IMR-90 (cell line): ENCODE results near the gene MYO9B. TPM values are rescaled to one million over a fixed set of nuclear protein-coding genes. Genes with fewer than 3 reads are reported as not detected.

Experiments
- ATAC-seq: fragments of 200-7000 bp; cut with Tn5 transposase; 2 replicates; pipeline ENCODE4 v1.9.1; 2020; ENCODE audit warnings: low read depth, mild to moderate bottlenecking, moderate library complexity
- BruUV-seq: library from RNA; stranded (reverse); fragments of 400-500 nt; replicated peaks from 2 replicates; lab custom pipeline; 2021; lab: Mats Ljungman, UMichigan
- CTCF ChIA-PET: fragments of 300-600 bp; formaldehyde crosslinking; extraction: SDS; loops from one replicate; lab custom pipeline; 2021; ENCODE audit warnings: antibody characterized with exemption; lab: Yijun Ruan, JAX
- POLR2A ChIA-PET: fragments of 300-600 bp; sonication (Branson Sonifier 250); formaldehyde crosslinking; loops from one replicate; lab custom pipeline; 2022; ENCODE audit warnings: antibody characterized with exemption; ENCODE audit not compliant: unreplicated experiment; lab: Charles Lee
- DNase-seq: peaks from one replicate; pipeline ENCODE4 v3.0.0; 2013
- H2AFZ ChIP-seq: replicated peaks from 2 replicates; pipeline ENCODE3; 2013; ENCODE audit warnings: low read length, mild to moderate bottlenecking; ENCODE audit not compliant: poor library complexity
- H2AK5ac ChIP-seq: 2 replicates; pipeline ENCODE4 v1.6.1; 2013; ENCODE audit warnings: low read depth, low read length, inconsistent platforms
- H2AK9ac ChIP-seq: replicated peaks from 2 replicates; pipeline ENCODE3; 2013; ENCODE audit warnings: mild to moderate bottlenecking, low read depth, low read length, moderate library complexity; ENCODE audit not compliant: poor library complexity
- H2BK120ac ChIP-seq: 2 replicates; pipeline ENCODE4 v1.6.1; 2013; ENCODE audit warnings: low read depth, low read length, inconsistent platforms
- H2BK15ac ChIP-seq: 3 replicates; pipeline ENCODE4 v1.6.1; 2013; ENCODE audit warnings: low read depth, low read length, inconsistent platforms
- H2BK20ac ChIP-seq: 2 replicates; pipeline ENCODE4 v1.6.1; 2013; ENCODE audit warnings: low read depth, mild to moderate bottlenecking, inconsistent platforms, low read length, moderate library complexity
- H2BK5ac ChIP-seq: 2 replicates; pipeline ENCODE4 v1.6.1; 2013; ENCODE audit warnings: mild to moderate bottlenecking, low read depth, low read length, inconsistent platforms; ENCODE audit not compliant: poor library complexity, severe bottlenecking
- H3K14ac ChIP-seq: replicated peaks from 2 replicates; pipeline ENCODE4 v1.6.1; 2013; ENCODE audit warnings: low read depth, low read length, inconsistent platforms
- H3K18ac ChIP-seq: 2 replicates; pipeline ENCODE4 v1.6.1; 2013; ENCODE audit warnings: low read depth, low read length, control low read depth
- H3K23ac ChIP-seq: 2 replicates; pipeline ENCODE4 v1.6.1; 2013; ENCODE audit warnings: low read depth, low read length, inconsistent platforms
- H3K27ac ChIP-seq: 2 replicates; pipeline ENCODE4 v1.5.1; 2013; ENCODE audit warnings: mild to moderate bottlenecking, control low read depth, low read length; ENCODE audit not compliant: insufficient read depth
- H3K27me3 ChIP-seq: 2 replicates; pipeline ENCODE4 v1.6.1; 2013; ENCODE audit warnings: low read length; ENCODE audit not compliant: control insufficient read depth, insufficient read depth
- H3K36me3 ChIP-seq: 2 replicates; pipeline ENCODE4 v1.6.1; 2013; ENCODE audit warnings: low read length, mixed read lengths; ENCODE audit not compliant: control insufficient read depth, insufficient read depth
- H3K4ac ChIP-seq: 2 replicates; pipeline ENCODE4 v1.6.1; 2013; ENCODE audit warnings: low read depth, low read length, inconsistent platforms
- H3K4me1 ChIP-seq: 2 replicates; pipeline ENCODE4 v1.6.1; 2013; ENCODE audit warnings: low read length, mixed read lengths; ENCODE audit not compliant: control insufficient read depth, insufficient read depth
- H3K4me2 ChIP-seq: 2 replicates; pipeline ENCODE4 v1.6.1; 2013; ENCODE audit warnings: low read depth, mild to moderate bottlenecking, control low read depth, low read length, moderate library complexity
- H3K4me3 ChIP-seq: 2 replicates; pipeline ENCODE4 v1.5.1; 2013; ENCODE audit warnings: low read depth, mild to moderate bottlenecking, control low read depth, low read length, moderate library complexity; ENCODE audit not compliant: insufficient read depth
- H3K56ac ChIP-seq: 2 replicates; pipeline ENCODE4 v1.6.1; 2013; ENCODE audit warnings: low read length, inconsistent platforms; ENCODE audit not compliant: insufficient read depth; ENCODE audit errors: extremely low read depth
- H3K79me1 ChIP-seq, 2 experiments: 2 replicates each; pipeline ENCODE4 v1.6.1; 2013; ENCODE audit warnings: low read length in 2 of 2, inconsistent platforms in 1 of 2, low read depth in 1 of 2
- H3K9ac ChIP-seq: 2 replicates; pipeline ENCODE4 v1.6.1; 2013; ENCODE audit warnings: low read depth, low read length, control low read depth
- H3K9me1 ChIP-seq: 2 replicates; pipeline ENCODE4 v1.6.1; 2013; ENCODE audit warnings: low read length, inconsistent platforms; ENCODE audit not compliant: insufficient read depth
- H3K9me3 ChIP-seq: 2 replicates; pipeline ENCODE4 v1.6.1; 2013; ENCODE audit warnings: low read length; ENCODE audit not compliant: control insufficient read depth, insufficient read depth
- H4K20me1 ChIP-seq: 2 replicates; pipeline ENCODE4 v1.6.1; 2013; ENCODE audit warnings: low read length, inconsistent platforms; ENCODE audit not compliant: insufficient read depth
- H4K5ac ChIP-seq: 2 replicates; pipeline ENCODE4 v1.6.1; 2013; ENCODE audit warnings: mild to moderate bottlenecking, low read depth, low read length, control low read depth
- H4K8ac ChIP-seq, 2 experiments: 2 replicates each; pipeline ENCODE4 v1.6.1; 2013; ENCODE audit warnings: low read depth in 2 of 2, low read length in 2 of 2, control low read depth in 1 of 2, inconsistent platforms in 1 of 2
- H4K91ac ChIP-seq: 2 replicates; pipeline ENCODE4 v1.6.1; 2013; ENCODE audit warnings: low read depth, low read length, inconsistent platforms; ENCODE audit not compliant: insufficient read depth
- CEBPB ChIP-seq: IDR thresholded peaks from 2 replicates; pipeline ENCODE4 v1.6.1; 2012; ENCODE audit warnings: low read depth, low read length, improper control_type of control experiment
- CHD1 ChIP-seq: IDR thresholded peaks from 2 replicates; pipeline ENCODE4 v1.6.1; 2012; ENCODE audit warnings: low read depth, low read length, improper control_type of control experiment
- CTCF ChIP-seq: conservative IDR thresholded peaks from 2 replicates; pipeline ENCODE4 v1.5.1; 2012; ENCODE audit warnings: mild to moderate bottlenecking, low read depth, low read length, improper control_type of control experiment
- ELK1 ChIP-seq: fragments of 150-350 bp; IDR thresholded peaks from 2 replicates; pipeline ENCODE4 v1.6.1; 2016; ENCODE audit warnings: low read depth, mild to moderate bottlenecking, low read length, moderate library complexity, borderline replicate concordance
- MAFK ChIP-seq: IDR thresholded peaks from 2 replicates; pipeline ENCODE4 v1.6.1; 2012; ENCODE audit warnings: low read depth, low read length, improper control_type of control experiment
- RAD21 ChIP-seq: IDR thresholded peaks from 2 replicates; pipeline ENCODE4 v1.6.1; 2012; ENCODE audit warnings: low read length, improper control_type of control experiment
- SMC3 ChIP-seq: fragments of 150-350 bp; IDR thresholded peaks from 2 replicates; pipeline ENCODE4 v1.6.1; 2016; ENCODE audit warnings: low read depth, mild to moderate bottlenecking, antibody characterized with exemption, low read length, moderate library complexity
- WGBS, 2 experiments: methylation state at CpG; one replicate each; pipeline versions ENCODE4 v1.1.5 to v1.1.7; 2013; ENCODE audit warnings: missing lambda C conversion rate in 2 of 2; ENCODE audit not compliant: insufficient read length in 1 of 2; ENCODE audit errors: extremely low coverage in 2 of 2; 5-methylcytosine and 5-hydroxymethylcytosine counted together
- dilution Hi-C: fragments of 300-500 bp; cut with HindIII; formaldehyde crosslinking; loops from one replicate; pipeline ENCODE4 v1.14.3; 2018; ENCODE audit warnings: low sequenced_read_pairs; ENCODE audit not compliant: unreplicated experiment
- in situ Hi-C: fragments of 300-500 bp; cut with MboI; formaldehyde crosslinking; loops from 3 replicates; pipeline ENCODE4 v1.14.3; 2019; ENCODE audit warnings: low sequenced_read_pairs, inconsistent platforms, mixed read lengths
- intact Hi-C: fragments of 100-400 bp; cut with micrococcal nuclease; formaldehyde crosslinking; loops from 2 replicates; pipeline ENCODE4 v1.10.0; 2022
- polyA plus RNA-seq, 3 experiments: library from polyadenylated mRNA; depleted of rRNA; stranded (reverse); fragments of >200 nt; gene quantifications; 2 replicates each; pipeline ENCODE4 v1.2.3, GENCODE V29; 2012; ENCODE audit warnings: low replicate concordance in 1 of 3
- total RNA-seq: library from RNA; depleted of rRNA; stranded (reverse); fragments of >200 nt; gene quantifications from 2 replicates; pipeline ENCODE4 v1.2.3, GENCODE V29; 2012

The MYO9B gene
- total and polyA plus RNA-seq, 2 of the 4 experiments (the other 2 are of a cell fraction), result 61.8 to 77.8 TPM

GRCh38 chr19:17229890-17230289 is 154.3 kb downstream of the MYO9B start:
- no peak overlapping the region for H2BK120ac ChIP-seq
- peaks cover 32% of the 10 kb centered on the region for H3K36me3 ChIP-seq
- H3K9ac ChIP-seq, result no peak overlapping the region
- H3K4me3 ChIP-seq, result no peak overlapping the region
- no peak overlapping the region for H2BK5ac ChIP-seq
- H3K23ac ChIP-seq, result no peak overlapping the region
- intact Hi-C loops, result no loop called here
- H3K79me1 ChIP-seq, result peaks cover 24 to 58% of the 10 kb centered on the region in 2 experiments
- H3K27ac ChIP-seq, result no peak overlapping the region
- no peak for DNase-seq
- POLR2A ChIA-PET, result no interaction called here
- CTCF ChIA-PET, result interaction anchor here (0.6 kb wide), 1 partner anchor 726 kb away, joined by 4 read pairs; no protein-coding TSS in a partner anchor
- H3K4me2 ChIP-seq, result no peak overlapping the region
- peaks cover 9% of the 10 kb centered on the region; the same call in 1 of the 2 replicates for H3K9me1 ChIP-seq
- no peak overlapping the region for H3K14ac ChIP-seq
- H3K4ac ChIP-seq, result no peak overlapping the region
- no peaks in the 10 kb centered on the region for H3K27me3 ChIP-seq
- BruUV-seq, result no TSS peak
- in situ Hi-C loops, result no loop called here
- H2BK15ac ChIP-seq, result no peak overlapping the region
- H4K5ac ChIP-seq, result no peak overlapping the region
- H3K18ac ChIP-seq, result no peak overlapping the region
- ATAC-seq, result no peak
- peaks cover 3% of the 10 kb centered on the region for H3K4me1 ChIP-seq
- dilution Hi-C loops, result no loop called here
- H2AK5ac ChIP-seq, result no peak overlapping the region
- H2AFZ ChIP-seq, result no peak overlapping the region
- H3K56ac ChIP-seq, result no peak overlapping the region
- H2AK9ac ChIP-seq, result no peak overlapping the region
- H4K20me1 ChIP-seq, result peaks cover 5% of the 10 kb centered on the region
- H4K8ac ChIP-seq, result no peak overlapping the region
- H2BK20ac ChIP-seq, result no peak overlapping the region
- no peak for TF ChIP-seq RAD21
- TF ChIP-seq SMC3, result no peak
- no peak for TF ChIP-seq CTCF
- TF ChIP-seq CEBPB, result no peak
- no peak for TF ChIP-seq MAFK
- no peak for TF ChIP-seq ELK1
- no peak for TF ChIP-seq CHD1
- no peak overlapping the region for H4K91ac ChIP-seq
- no peaks in the 10 kb centered on the region for H3K9me3 ChIP-seq
- WGBS, 2 experiments, result no CpG with 5 or more reads among the region's 3 CpGs
